H1 (cell line): ENCODE data around the gene NPAS4.
"Not testable (repeated sequence)": the region's sequence is repeated elsewhere in the genome, so short reads cannot be mapped to it uniquely, and the experiment has no call there.

Experiments used
- ATF2 ChIP-seq: IDR thresholded peaks from 2 replicates; pipeline ENCODE4 v1.6.1; 2012; ENCODE audit warnings: low read length, inconsistent platforms
- CBX8 ChIP-seq: fragments of 300-800, 300-1000 bp; sonication (generic); IDR thresholded peaks from 2 replicates; pipeline ENCODE4 v1.7.1; 2016; ENCODE audit warnings: low read depth, low read length, borderline replicate concordance
- CTCF ChIP-seq, 3 experiments: IDR thresholded peaks; 1 replicate in 2 of 3; 2 replicates in 1 of 3; pipeline versions ENCODE4 v1.5.1 to v1.6.1; 2011; ENCODE audit warnings: low read length in 3 of 3, mild to moderate bottlenecking in 3 of 3, inconsistent platforms in 2 of 3, low read depth in 1 of 3, moderate library complexity in 1 of 3; ENCODE audit not compliant: insufficient read depth in 1 of 3; ENCODE audit errors: control extremely low read depth in 1 of 3
- HDAC6 ChIP-seq: IDR thresholded peaks from one replicate; pipeline ENCODE4 v1.7.1; 2012; ENCODE audit warnings: low read depth, mild to moderate bottlenecking, inconsistent platforms, low read length, moderate library complexity
- POLR2A ChIP-seq, 2 experiments: IDR thresholded peaks; 1 replicate in 1 of 2; 2 replicates in 1 of 2; pipeline ENCODE4 v1.6.1; 2011; ENCODE audit warnings: low read depth in 2 of 2, low read length in 2 of 2, mild to moderate bottlenecking in 2 of 2; ENCODE audit errors: control extremely low read depth in 1 of 2

GRCh38 chr11:66464116-66464515 is 43.3 kb downstream of the NPAS4 start:
- not testable (repeated sequence) for TF ChIP-seq POLR2A (IDR thresholded peaks at IDR 0.05; ENCODE audit: control extremely low read depth in 1 of 2, low read depth in 2 of 2, low read length in 2 of 2); CBX8; ATF2; CTCF (IDR thresholded peaks at IDR 0.05; ENCODE audit: control extremely low read depth in 1 of 3, insufficient read depth in 1 of 3, low read depth in 1 of 3, low read length in 3 of 3); HDAC6
